ENCODE data around the gene RASGRP2.

RASGRP2 gene

DNA sequence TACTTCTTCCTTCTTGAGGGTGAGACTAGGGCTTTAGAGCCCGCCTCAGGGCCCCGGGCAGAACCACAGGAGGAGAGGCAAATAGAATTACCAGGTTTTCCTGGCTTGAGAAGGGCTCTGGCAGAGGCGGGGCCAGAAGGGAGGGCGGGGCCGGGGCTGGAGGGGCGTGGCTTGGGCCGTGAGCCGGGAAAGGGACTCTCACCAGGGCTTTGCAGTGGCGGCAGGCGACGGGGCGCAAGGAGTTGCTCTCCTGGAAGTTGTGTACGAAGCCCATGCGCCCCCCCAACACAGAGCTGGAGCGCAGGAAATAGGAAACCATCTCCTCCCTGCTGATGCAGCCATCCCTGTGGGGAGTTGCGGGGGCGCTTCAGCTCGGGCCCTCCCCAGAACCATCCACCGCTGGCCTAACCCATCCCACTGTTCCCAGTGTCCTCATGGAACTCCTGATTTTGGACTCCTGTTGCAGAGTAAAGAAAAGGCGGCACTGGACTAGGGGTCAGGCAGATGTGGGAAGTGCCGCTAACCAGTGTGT is 14.0 kb downstream of the RASGRP2 start:
- Histone ChIP-seq H2AFZ (no peak overlapping the region), H3K9ac (no peak overlapping the region), H3K4me3 (ENCODE audit: low read depth, low read length) (no peak overlapping the region), H3K79me2 (no peaks in the 10 kb centered on the region), H3K36me3 (ENCODE audit: control insufficient read depth, insufficient read depth, low read length) (no peaks in the 10 kb centered on the region), H3K4me1 (no peaks in the 10 kb centered on the region), H3K4me2 (ENCODE audit: low read length) (no peak overlapping the region), H3K27me3 (ENCODE audit: control insufficient read depth, insufficient read depth, low read length) (no peaks in the 10 kb centered on the region), H3K9me3 (ENCODE audit: control insufficient read depth, low read length) (no peaks in the 10 kb centered on the region), H3K27ac (no peak overlapping the region)
- TF ChIP-seq, protein P1, sequence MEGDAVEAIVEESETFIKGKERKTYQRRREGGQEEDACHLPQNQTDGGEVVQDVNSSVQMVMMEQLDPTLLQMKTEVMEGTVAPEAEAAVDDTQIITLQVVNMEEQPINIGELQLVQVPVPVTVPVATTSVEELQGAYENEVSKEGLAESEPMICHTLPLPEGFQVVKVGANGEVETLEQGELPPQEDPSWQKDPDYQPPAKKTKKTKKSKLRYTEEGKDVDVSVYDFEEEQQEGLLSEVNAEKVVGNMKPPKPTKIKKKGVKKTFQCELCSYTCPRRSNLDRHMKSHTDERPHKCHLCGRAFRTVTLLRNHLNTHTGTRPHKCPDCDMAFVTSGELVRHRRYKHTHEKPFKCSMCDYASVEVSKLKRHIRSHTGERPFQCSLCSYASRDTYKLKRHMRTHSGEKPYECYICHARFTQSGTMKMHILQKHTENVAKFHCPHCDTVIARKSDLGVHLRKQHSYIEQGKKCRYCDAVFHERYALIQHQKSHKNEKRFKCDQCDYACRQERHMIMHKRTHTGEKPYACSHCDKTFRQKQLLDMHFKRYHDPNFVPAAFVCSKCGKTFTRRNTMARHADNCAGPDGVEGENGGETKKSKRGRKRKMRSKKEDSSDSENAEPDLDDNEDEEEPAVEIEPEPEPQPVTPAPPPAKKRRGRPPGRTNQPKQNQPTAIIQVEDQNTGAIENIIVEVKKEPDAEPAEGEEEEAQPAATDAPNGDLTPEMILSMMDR (IDR thresholded peaks at IDR 0.05): no peak

GRCh38 chr11:64728757-64729365 is 15.1 kb downstream of the RASGRP2 start:
- Histone ChIP-seq H3K27me3 (ENCODE audit: control insufficient read depth, insufficient read depth, low read length) (no peaks in the 10 kb centered on the region), H3K9me3 (ENCODE audit: control insufficient read depth, low read length) (no peaks in the 10 kb centered on the region), H2AFZ (no peak overlapping the region), H3K9ac (no peak overlapping the region), H3K27ac (no peak overlapping the region), H3K4me1 (no peaks in the 10 kb centered on the region), H3K79me2 (no peaks in the 10 kb centered on the region), H3K36me3 (ENCODE audit: control insufficient read depth, insufficient read depth, low read length) (no peaks in the 10 kb centered on the region), H3K4me2 (ENCODE audit: low read length) (no peak overlapping the region), H3K4me3 (ENCODE audit: low read depth, low read length) (no peak overlapping the region)
- TF ChIP-seq, protein P1 (IDR thresholded peaks at IDR 0.05): no peak

- no peak overlapping the region for H3K4me3 ChIP-seq (ENCODE audit: low read depth, low read length)
- TF ChIP-seq, protein P1 (IDR thresholded peaks at IDR 0.05): no peak
- H3K36me3 ChIP-seq (ENCODE audit: control insufficient read depth, insufficient read depth, low read length): no peaks in the 10 kb centered on the region
- H3K4me1 ChIP-seq: no peaks in the 10 kb centered on the region
- H3K27ac ChIP-seq: no peak overlapping the region
- no peak overlapping the region for H3K4me2 ChIP-seq (ENCODE audit: low read length)
- no peak overlapping the region for H2AFZ ChIP-seq
- H3K9me3 ChIP-seq (ENCODE audit: control insufficient read depth, low read length): no peaks in the 10 kb centered on the region
- no peak overlapping the region for H3K9ac ChIP-seq
- H3K79me2 ChIP-seq: no peaks in the 10 kb centered on the region
- no peaks in the 10 kb centered on the region for H3K27me3 ChIP-seq (ENCODE audit: control insufficient read depth, insufficient read depth, low read length)
These were observed 16.9 kb downstream of the RASGRP2 start for GRCh38 chr11:64726867-64727530.

DNA sequence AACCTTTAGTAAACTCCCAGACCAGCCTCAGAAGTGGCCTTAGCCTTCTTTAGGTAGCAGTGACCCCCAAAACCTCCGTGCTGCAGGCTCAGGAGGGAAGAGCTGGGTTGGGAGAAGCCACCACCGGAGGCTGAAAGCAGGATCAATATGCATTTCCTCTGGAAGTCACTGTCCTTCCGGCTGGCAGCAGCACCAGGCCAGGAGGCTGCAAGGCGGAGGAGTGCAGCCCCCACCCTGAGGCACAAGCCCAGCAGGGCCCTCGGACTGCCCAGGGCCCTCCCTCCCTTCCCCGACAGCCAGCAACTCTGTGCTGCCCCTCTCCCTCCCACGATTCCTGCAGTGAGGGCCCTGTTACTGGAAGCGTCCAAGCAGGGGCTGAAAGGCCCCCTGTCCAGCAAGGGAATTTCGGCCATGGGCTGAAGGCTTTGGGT is 17.7 kb downstream of the RASGRP2 start:
- Histone ChIP-seq H3K9me3 (ENCODE audit: control insufficient read depth, low read length) (no peaks in the 10 kb centered on the region), H3K4me3 (ENCODE audit: low read depth, low read length) (no peak overlapping the region), H3K36me3 (ENCODE audit: control insufficient read depth, insufficient read depth, low read length) (no peaks in the 10 kb centered on the region), H3K4me1 (no peaks in the 10 kb centered on the region), H3K27ac (no peak overlapping the region), H2AFZ (no peak overlapping the region), H3K79me2 (no peaks in the 10 kb centered on the region), H3K4me2 (ENCODE audit: low read length) (no peak overlapping the region), H3K27me3 (ENCODE audit: control insufficient read depth, insufficient read depth, low read length) (no peaks in the 10 kb centered on the region), H3K9ac (no peak overlapping the region)
- TF ChIP-seq, protein P1 (IDR thresholded peaks at IDR 0.05): no peak
